ENCODE results near the gene RHOXF1.
"Not testable (repeated sequence)": the region's sequence is repeated elsewhere in the genome, so short reads cannot be mapped to it uniquely, and the experiment has no call there.

The RHOXF1 gene

GRCh38 chrX:120087289-120088017, 28.3 kb downstream of the RHOXF1 start:
- H3K27ac ChIP-seq = no peak overlapping the region
- no peak for DNase-seq (ENCODE audit: low read depth, low spot score)

DNA sequence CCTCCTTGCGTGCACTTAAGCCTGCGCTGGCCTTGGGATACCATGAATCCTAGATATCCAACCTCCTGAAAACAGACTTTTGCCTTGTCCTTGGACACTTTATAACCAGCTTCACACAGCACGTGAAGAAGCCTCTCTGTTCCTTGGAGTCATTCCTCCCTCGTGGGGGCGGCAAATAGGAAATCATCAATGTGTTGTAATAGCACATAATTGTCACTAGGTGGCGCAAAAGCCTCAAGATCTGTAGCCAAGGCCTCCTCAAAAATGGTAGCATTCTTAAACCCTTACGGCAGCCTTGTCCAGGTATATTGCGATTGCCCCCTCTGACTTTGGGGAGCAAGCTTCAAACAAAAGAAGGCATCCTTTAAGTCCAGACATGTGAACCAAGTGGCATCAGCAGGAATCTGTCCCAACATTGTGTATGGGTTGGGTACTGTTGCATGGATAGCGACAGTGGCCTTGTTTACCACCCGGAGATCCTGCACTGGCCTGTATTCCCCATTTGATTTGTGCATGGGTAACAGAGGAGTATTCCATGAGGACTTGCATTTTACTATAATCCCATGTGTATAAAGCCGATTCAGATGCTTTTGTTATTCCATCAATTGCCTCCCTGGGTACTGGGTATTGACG, 30.0 kb downstream of the RHOXF1 start:
- H3K27ac ChIP-seq; DNase-seq (ENCODE audit: low read depth, low spot score): not testable (repeated sequence)

DNA sequence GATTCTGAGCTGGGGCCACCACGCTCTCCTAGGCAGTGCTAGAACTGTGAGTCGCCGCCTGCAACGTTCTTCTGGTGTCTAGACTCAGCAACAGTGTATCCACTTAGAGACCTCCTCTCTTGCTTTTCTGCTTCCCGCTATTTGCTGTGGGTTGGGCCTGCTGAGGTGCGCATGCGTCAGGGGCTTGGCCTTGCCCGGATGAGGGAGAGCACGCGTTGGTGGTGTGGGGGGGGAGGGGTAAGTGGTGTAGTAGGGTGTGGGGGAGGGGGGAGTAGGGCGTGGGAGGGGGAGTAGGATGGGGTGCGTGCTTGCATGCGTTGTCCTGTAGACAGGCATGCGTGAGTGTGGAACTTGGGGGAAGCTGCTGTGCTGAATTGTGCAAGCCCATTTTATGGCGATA, 38.1 kb downstream of the RHOXF1 start, which contains the start of gene RHOXF2B:
Gene RHOXF2B (minus strand): TSS at position 101 of the 400 bp plus-strand sequence. CDS start 138 bp downstream, outside the sequence.
- not testable (repeated sequence) for DNase-seq (ENCODE audit: low read depth, low spot score); H3K27ac ChIP-seq

DNA sequence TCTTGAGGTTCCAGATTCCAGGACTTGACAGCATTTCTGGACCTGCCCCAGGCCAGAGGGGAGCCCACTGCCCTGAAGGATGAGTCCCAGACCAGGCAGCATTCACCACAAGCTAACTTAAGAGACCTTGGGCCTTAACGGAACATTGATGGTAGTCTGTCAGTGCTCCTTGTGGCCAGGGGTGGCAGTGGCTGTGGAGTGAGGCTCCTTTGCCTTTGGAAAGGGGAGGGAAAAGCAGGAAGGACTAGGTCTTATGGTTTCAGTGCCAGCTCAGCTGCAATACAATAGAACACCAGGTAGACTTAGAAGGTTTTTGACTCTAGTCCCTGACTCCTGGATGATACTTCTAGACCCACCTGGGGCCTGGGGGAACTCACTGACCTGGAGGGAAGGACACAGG, 49.5 kb downstream of the RHOXF1 start:
- DNase-seq (ENCODE audit: low read depth, low spot score); H3K27ac ChIP-seq: not testable (repeated sequence)
